Pancreas (tissue), 10 donors: ENCODE measurements around the gene CAPN11. TPM values are rescaled to one million over a fixed set of nuclear protein-coding genes. Genes with fewer than 3 reads are reported as not detected.

Source experiments
- ATAC-seq, 4 donors: fragments of 200-7000 bp; cut with Tn5 transposase; one replicate each; pipeline versions ENCODE4 v1.8.0 to v1.9.1; 2020; ENCODE audit warnings: mild to moderate bottlenecking in 4 of 4, moderate library complexity in 4 of 4
- DNase-seq, 6 donors: peaks; one replicate each; pipeline ENCODE4 v3.0.0-alpha.2; 2020
- FAIRE-seq: peaks from 2 replicates; lab custom pipeline; 2012; peaks lifted over from hg19 to GRCh38; lab: Jason Lieb, UNC
- H3K27ac ChIP-seq, 4 donors: fragments of 200-600 bp; sonication (generic); 1 replicate in 3 of 4; 2 replicates in 1 of 4; pipeline versions ENCODE4 v1.5.0 to v1.8.0; 2020
- H3K27me3 ChIP-seq, 4 donors: fragments of 200-600 bp; one replicate each; pipeline ENCODE4 v1.8.0; 2021
- H3K36me3 ChIP-seq, 3 donors: fragments of 200-600 bp; sonication (generic) in 1 of 3; one replicate each; pipeline versions ENCODE4 v1.5.0 to v1.8.0; 2020 to 2021
- H3K4me1 ChIP-seq, 3 donors: fragments of 200-600 bp; one replicate each; pipeline ENCODE4 v1.8.0; 2021
- H3K4me3 ChIP-seq, 4 donors: fragments of 200-600 bp; sonication (generic) in 2 of 4; one replicate each; pipeline versions ENCODE4 v1.5.0 to v1.8.0; 2020 to 2021
- H3K9me3 ChIP-seq, 4 donors: fragments of 200-600 bp; one replicate each; pipeline ENCODE4 v1.8.0; 2021
- WGBS, 2 donors: extraction: QIAGEN DNeasy Blood & Tissue Kit; methylation state at CpG; one replicate each; pipeline ENCODE4 v1.1.7; 2013; 5-methylcytosine and 5-hydroxymethylcytosine counted together
- intact Hi-C, 3 donors: fragments of 100-400 bp; cut with DNase I; formaldehyde crosslinking; loops; one replicate each; pipeline versions ENCODE4 v1.11.1 to v1.14.2; 2022
- polyA plus RNA-seq, 2 donors: library from polyadenylated mRNA; stranded (reverse); fragments of 200-250 nt; gene quantifications; one replicate each; pipeline ENCODE4 v1.2.3, GENCODE V29; 2013
- total RNA-seq, 6 donors: library from RNA; stranded (reverse); fragmentation: NEBNext Ultra II Directional in 4 of 6; extraction: Animal tissue kit (Norgen Biotek cat#: 25700) in 4 of 6; gene quantifications; one replicate each; pipeline versions ENCODE4 v1.2.1 to v1.2.4, GENCODE V29; 2021 to 2023
- TF ChIP-seq, protein P1 (sequence below), 4 donors: fragments of 200-600 bp; sonication (generic) in 3 of 4; IDR thresholded peaks; one replicate each; pipeline versions ENCODE4 v1.5.0 to v1.8.0; 2021; ENCODE audit warnings: antibody characterized with exemption in 4 of 4
- donor health status: healthy with polysubstance abuse.
- donor health status: DM: no; HTN: no; CAD: no; lungs with moderate emphysema.
- donor health status: DM: no; HTN: no; CAD: no.
- donor health status: control.
- donor health status: control.
- donor health status: Bipolar disorder and iron deficiency.
- donor health status: DM: yes; HTN: yes; CAD: no.
- donor health status: DM: no; HTN: no; CAD: no.
- donor health status: DM: no; HTN: no; CAD: no.
- donor health status: DM: yes; HTN: yes; CAD: no.

The CAPN11 gene
- total and polyA plus RNA-seq, 8 donors, result 0.06 to 0.76 (median 0.19) TPM; not detected in 2

- no peak overlapping the region for H3K4me3 ChIP-seq
- WGBS, 2 donors, result 44 to 51% methylated on average over 11 of the region's 11 CpGs
- FAIRE-seq, result no peak
- H3K4me1 ChIP-seq, result peaks cover 13 to 15% (median 15%) of the 10 kb centered on the region in 3 donors
- no peaks in the 10 kb centered on the region for H3K9me3 ChIP-seq
- no peaks in the 10 kb centered on the region for H3K27me3 ChIP-seq
- intact Hi-C loops, result no loop called here
- peak; percentile 33 to 72 (median 52) for ATAC-seq
- DNase-seq, result no peak
- TF ChIP-seq, protein P1, sequence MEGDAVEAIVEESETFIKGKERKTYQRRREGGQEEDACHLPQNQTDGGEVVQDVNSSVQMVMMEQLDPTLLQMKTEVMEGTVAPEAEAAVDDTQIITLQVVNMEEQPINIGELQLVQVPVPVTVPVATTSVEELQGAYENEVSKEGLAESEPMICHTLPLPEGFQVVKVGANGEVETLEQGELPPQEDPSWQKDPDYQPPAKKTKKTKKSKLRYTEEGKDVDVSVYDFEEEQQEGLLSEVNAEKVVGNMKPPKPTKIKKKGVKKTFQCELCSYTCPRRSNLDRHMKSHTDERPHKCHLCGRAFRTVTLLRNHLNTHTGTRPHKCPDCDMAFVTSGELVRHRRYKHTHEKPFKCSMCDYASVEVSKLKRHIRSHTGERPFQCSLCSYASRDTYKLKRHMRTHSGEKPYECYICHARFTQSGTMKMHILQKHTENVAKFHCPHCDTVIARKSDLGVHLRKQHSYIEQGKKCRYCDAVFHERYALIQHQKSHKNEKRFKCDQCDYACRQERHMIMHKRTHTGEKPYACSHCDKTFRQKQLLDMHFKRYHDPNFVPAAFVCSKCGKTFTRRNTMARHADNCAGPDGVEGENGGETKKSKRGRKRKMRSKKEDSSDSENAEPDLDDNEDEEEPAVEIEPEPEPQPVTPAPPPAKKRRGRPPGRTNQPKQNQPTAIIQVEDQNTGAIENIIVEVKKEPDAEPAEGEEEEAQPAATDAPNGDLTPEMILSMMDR (IDR thresholded peaks at IDR 0.05), result no peak
- peak overlapping the region; percentile 26 to 50 (median 32) for H3K27ac ChIP-seq
- no peaks in the 10 kb centered on the region for H3K36me3 ChIP-seq
These were observed 44.5 kb downstream of the CAPN11 start for GRCh38 chr6:44202972-44203750.

GRCh38 chr6:44203955-44204354 is 45.3 kb downstream of the CAPN11 start:
- TF ChIP-seq, protein P1 (IDR thresholded peaks at IDR 0.05), result no peak
- FAIRE-seq (no peak), DNase-seq (no peak), ATAC-seq (peak in 2 of 4 donors; percentile 8 to 36)
- no peak overlapping the region for H3K4me3 ChIP-seq
- WGBS, 2 donors, result 79 to 83% methylated on average over 6 of the region's 6 CpGs
- intact Hi-C loops, result no loop called here
- H3K27me3 ChIP-seq, result no peaks in the 10 kb centered on the region
- H3K4me1 ChIP-seq, result peaks cover 13 to 15% (median 15%) of the 10 kb centered on the region in 3 donors
- H3K27ac ChIP-seq, result peak overlapping the region in 3 of 4 donors; percentile 14 to 32 (median 26)
- H3K9me3 ChIP-seq, result no peaks in the 10 kb centered on the region
- H3K36me3 ChIP-seq, result no peaks in the 10 kb centered on the region

DNA sequence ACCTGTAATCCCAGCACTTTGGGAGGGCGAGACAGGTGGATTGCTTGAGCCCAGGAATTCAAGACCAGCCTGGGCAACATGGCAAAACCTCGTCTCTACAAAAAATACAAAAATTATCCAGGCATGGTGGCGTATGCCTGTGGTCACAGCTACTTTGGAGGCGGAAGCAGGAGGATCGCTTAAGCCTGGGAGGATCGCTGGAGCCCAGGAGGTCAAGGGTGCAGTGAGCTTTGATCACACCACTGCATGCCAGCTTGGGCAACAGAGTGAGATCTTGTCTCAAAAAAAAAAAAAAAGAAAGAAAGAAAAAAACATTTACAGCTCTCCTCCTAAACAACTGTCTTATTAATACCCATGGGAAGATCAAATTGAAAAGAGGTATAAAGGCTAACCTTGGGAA is 49.3 kb downstream of the CAPN11 start:
- H3K27ac ChIP-seq, result no peak overlapping the region
- 88 to 92% methylated on average over 6 of the region's 6 CpGs for WGBS, 2 donors
- TF ChIP-seq, protein P1 (IDR thresholded peaks at IDR 0.05), result no peak
- H3K9me3 ChIP-seq, result no peaks in the 10 kb centered on the region
- no peak for ATAC-seq
- H3K4me3 ChIP-seq, result no peak overlapping the region
- no peak for DNase-seq
- no peak for FAIRE-seq
- peaks cover 10 to 11% (median 10%) of the 10 kb centered on the region in 3 donors for H3K4me1 ChIP-seq
- H3K27me3 ChIP-seq, result no peaks in the 10 kb centered on the region
- no peaks in the 10 kb centered on the region for H3K36me3 ChIP-seq
- intact Hi-C loops, result no loop called here

DNA sequence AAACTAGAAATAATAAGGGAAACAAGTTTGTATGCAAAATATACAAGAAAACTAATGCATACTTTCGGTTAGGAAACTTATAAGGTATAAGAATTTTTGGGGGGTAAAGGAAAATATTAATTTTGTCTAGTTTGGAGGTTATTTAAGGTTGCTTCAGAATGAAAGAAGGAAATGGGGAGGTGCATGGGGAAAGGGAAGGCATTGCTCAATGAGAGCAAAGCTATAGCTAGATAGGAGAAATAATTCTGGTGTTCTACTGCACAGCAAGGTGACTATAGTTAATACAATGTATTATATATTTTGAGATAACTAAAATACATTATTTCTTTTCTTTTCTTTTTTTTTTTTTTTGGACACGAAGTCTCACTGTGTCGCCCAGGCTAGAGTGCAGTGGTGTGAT is 52.7 kb downstream of the CAPN11 start:
- TF ChIP-seq, protein P1 (IDR thresholded peaks at IDR 0.05), result no peak
- H3K4me3 ChIP-seq, result no peak overlapping the region
- no peaks in the 10 kb centered on the region for H3K9me3 ChIP-seq
- intact Hi-C loops, result no loop called here
- no peak for DNase-seq
- H3K27ac ChIP-seq, result no peak overlapping the region
- H3K4me1 ChIP-seq, result no peaks in the 10 kb centered on the region
- no peaks in the 10 kb centered on the region for H3K36me3 ChIP-seq
- FAIRE-seq, result no peak
- WGBS, 2 donors, result 78 to 87% methylated on average over 3 of the region's 3 CpGs
- no peak for ATAC-seq
- H3K27me3 ChIP-seq, result no peaks in the 10 kb centered on the region

DNA sequence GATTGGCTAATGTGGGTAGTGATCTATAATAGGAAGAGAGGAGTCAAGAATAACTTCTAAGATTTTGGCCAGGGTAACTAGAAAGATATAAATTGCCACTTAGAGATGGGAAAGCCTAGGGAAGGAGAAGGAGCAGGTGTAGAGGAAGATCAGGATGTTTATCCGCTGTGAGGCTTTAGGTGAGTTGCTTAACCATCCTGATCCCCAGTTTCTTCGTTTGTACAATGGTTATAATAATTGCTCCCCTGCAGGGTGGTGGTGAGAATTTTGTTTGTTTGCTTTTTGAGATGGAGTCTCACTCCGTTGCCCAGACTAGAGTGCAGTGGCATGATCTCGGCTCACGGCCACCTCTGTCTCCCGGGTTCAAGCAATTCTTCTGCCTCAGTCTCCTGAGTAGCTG is 55.7 kb downstream of the CAPN11 start:
- ATAC-seq, result no peak
- no peak for FAIRE-seq
- no peaks in the 10 kb centered on the region for H3K27me3 ChIP-seq
- H3K9me3 ChIP-seq, result no peaks in the 10 kb centered on the region
- no peak for DNase-seq
- H3K27ac ChIP-seq, result no peak overlapping the region
- intact Hi-C loops, result no loop called here
- peaks cover 0 to 18% (median 12%) of the 10 kb centered on the region in 3 donors for H3K4me1 ChIP-seq
- no peaks in the 10 kb centered on the region for H3K36me3 ChIP-seq
- H3K4me3 ChIP-seq, result no peak overlapping the region
- TF ChIP-seq, protein P1 (IDR thresholded peaks at IDR 0.05), result no peak
- 89 to 90% methylated on average over 6 of the region's 6 CpGs for WGBS, 2 donors
